HG03025 (cell line): ENCODE results near the gene CDKN2AIP.

ENCODE experiments used
- ATAC-seq: cut with Tn5 transposase; IDR thresholded peaks from one replicate; pipeline ENCODE4 v1.9.1; 2021; ENCODE audit warnings: mild to moderate bottlenecking, moderate library complexity; ENCODE audit not compliant: unreplicated experiment, low FRiP score

The CDKN2AIP gene

GRCh38 chr4:183485411-183486160 lies 41.1 kb downstream of the CDKN2AIP start:
- no peak for ATAC-seq

GRCh38 chr4:183492791-183493222 lies 48.4 kb downstream of the CDKN2AIP start:
- no peak for ATAC-seq

- no peak for ATAC-seq
Observed at GRCh38 chr4:183493246-183493645, 48.8 kb downstream of the CDKN2AIP start.

- no peak for ATAC-seq
Observed at GRCh38 chr4:183495184-183495583, 50.7 kb downstream of the CDKN2AIP start.
